NCI-H146 treated with DMSO at 0.1 percent for 48 hours (cell line): Measurements from ENCODE around the gene TLR3.
"Not testable (repeated sequence)": the region's sequence is repeated elsewhere in the genome, so short reads cannot be mapped to it uniquely, and the experiment has no call there.

Source experiments
- DNase-seq: peaks from one replicate; lab custom pipeline; 2025; ENCODE audit not compliant: unreplicated experiment; lab: John Stamatoyannopoulos, UW

TLR3 gene

DNA sequence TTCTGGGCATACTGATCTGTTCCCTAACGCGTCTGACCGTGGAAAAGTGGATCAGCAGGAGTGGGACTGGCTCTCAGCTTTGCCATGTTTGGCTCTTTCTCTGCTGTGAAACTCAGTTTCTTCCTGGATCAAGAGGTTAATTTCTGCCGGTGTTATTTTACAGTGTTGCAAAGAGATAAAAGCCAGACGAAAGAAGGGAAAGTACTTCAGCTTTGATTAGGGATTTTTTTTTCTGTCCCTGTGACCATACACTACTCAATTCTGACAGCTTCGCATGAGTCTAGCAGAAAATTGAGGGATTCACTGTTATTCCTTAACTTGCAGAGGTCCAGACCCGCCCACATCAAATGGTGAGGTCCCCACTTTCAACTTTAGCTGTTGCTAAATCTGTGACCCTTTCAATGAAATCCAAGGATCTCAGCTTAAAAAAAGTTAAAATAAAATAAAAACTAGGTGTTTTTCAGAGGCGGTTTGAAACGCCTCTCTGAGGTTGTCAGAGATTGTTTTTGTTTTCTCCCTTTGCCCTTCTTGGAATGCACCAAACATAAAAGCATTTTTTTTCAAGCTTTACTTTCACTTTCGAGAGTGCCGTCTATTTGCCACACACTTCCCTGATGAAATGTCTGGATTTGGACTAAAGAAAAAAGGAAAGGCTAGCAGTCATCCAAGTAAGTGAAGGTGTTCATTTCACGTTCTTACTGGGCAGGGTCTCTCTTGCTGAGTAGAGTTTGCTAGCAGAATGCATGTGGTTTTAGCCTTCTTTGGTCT is at the start of gene TLR3:
Gene TLR3 (plus strand): TSS at position 576 of the 768 bp plus-strand sequence. CDS start 7,464 bp downstream, outside the sequence.
- no peak for DNase-seq

DNA sequence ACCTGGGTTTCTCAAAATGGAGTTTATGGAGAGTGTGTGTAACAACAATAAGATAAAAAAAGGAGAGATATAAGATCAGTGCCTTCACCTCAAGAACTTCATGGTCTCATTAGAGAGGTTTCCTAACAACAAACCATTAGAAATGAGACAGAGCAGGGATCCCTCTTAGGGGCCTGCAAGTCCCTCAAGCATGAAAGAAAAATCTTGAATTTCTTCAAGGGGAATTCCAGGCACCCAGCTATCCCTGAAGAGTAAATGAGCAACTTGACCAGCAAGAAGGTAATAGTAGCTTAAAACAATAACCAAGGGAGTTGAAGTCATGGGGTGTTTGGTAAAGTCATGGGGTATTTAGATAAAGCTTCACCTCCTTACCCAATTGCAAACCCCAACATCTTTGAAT is 49.7 kb upstream of the TLR3 start:
- no peak for DNase-seq

DNA sequence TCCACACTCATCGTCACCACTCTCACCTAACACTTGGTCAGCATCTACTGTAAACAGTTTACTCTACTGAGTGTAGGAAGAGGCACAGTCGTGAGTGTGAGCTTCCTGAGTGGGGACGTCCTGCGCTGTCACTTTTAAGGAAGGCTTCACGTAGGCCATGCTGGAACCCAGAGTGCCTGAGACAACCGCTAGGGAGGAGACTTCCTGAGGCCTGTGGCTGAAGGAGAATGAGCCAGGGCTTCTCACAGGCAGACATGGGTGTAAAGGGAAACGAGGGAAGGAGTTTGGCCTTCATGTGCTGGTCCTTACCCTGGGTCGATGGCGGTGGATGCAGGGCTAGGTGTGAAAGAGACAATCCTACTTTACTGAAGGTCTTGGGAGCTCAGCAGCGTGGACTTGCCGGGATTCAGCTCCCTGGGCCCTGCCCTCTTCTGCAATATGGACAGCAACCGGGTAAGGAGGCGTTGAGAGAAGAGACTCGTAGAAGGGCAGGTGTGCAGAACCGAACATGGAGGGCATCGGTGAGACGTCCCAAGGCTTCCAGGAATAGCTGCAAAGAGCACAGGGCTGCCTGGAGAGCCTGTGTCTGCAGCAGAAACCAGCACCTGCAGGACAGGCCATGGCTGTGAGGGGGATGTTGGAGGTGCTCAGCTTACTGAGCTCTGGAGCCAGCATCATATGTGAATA is 48.7 kb upstream of the TLR3 start:
- no peak for DNase-seq

DNA sequence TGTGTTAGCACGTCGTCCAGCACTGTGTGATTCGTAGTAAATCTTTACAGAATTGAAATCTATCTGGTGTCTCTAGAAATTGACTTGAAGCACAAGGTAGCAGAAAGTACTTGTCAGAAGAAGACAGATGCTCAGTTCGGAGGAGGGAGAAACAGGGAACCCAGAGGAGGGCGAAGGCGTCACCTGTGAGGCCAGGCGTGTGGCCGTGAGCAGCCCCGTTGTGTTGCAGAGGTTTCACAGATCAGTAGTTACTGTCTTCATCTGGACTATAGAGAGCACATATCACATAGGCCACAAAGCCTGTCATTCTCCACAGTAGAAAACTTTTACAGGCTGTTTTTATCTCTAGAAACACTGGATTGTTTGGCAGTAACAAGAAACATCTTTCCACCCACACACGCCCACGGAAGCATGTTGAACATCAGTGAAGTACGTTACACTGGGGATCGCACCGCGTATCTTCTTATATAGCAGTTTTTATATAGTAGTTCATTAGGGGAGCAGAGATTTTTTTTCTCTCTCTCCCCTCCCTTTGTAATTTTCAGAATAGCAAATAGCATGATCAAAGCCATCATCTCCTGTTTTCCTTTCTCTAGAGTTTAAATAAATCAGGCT is 48.1 kb upstream of the TLR3 start:
- no peak for DNase-seq

DNA sequence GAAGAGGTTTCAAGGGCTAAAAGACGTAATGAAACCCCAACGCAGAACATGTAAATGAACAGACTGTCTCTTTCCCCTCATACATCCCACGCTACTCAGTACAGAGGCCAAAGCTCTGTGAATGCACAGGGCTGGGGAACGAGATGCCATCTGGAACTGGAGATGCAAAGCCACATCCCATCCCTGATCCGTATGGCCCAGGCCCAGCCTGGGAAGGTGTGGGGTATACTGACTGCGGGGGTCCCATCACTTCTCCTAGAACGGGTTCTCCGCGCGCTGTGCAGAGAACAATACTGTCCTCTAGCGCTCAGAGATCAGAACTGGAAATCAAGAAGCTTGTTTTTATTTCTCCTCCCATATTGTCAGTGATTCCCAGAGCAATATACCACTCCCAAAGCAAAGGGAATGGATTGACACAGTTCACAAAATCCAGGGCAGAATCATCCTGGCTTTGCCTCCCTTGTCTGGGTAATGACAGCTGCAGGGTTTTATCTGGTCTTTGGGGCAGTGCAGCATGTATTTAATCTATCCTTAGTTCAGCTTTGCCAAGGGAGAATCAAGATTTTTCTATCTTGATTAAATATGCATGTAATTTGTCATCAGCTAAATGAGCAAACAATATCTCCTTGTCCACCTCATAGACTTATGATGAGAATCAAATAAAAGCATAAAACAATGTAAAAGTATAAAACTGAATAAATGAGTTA is 47.3 kb upstream of the TLR3 start:
- no peak for DNase-seq

DNA sequence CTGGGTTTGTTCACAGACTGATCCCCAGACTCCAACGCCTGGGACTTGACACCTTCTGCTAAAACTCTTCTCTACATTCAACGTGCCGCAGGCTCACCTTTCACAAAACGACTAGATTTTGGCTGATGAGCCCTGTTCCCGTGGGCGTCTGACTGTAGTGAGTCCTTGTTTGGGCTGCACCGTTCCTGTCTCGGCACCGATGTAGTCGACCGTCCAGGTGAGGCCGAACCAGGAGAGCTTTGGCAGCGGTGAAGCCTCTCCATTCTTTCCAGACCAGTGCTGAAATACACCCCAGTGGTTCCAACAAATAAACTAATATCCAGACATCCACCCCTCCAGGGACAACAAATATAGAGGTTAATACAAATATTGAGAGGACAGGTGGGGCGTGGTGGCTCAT is 45.0 kb upstream of the TLR3 start:
- no peak for DNase-seq

DNA sequence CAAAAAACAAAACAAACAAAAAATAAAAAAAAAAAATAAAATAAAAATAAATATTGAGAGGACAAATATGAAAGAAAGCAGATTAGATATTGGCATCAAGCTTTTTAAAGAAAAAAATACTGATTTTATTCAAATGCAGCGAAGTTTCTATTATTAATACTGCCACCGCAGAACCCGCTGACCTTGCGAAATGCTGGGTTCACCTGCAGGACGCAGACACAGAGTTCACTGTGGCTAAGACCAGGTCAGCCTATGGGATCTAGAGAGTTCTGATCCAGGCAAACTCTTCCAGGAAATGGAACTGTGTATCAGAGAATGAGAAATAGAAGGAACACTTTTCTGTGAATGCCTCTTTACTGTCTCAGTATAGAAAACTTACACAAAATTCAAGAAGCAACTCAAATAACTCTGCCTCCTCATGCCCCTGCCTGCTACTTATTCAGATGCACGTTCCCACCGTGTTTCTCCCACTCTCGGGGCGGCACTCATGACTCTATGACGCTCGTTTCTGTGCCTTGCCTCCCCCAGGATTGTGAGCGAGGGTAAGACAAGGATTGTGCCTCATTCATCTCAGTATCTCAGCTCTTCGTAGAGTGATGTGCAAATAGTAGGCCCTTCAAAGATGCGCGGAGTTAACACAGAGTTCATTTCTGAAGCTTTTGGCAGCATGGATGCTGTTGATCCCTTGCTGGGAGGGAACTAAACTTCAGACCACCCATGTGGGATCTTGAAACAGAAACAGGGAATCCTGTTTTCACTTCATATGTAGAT is 44.1 kb upstream of the TLR3 start:
- DNase-seq = no peak

DNA sequence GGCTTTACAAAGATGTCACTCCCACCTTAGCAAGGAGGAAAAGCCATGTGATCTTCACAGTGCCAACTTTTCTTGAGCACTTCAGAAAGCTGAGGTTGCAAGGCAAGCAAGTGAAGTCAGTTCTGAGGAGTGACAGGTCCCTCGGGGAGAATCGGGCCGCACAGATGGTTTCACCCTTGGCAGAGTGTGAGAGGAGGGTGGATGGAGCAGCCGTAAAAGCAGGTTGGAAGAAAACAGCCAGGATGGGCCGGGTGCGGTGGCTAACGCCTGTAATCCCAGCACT is 43.6 kb upstream of the TLR3 start:
- no peak for DNase-seq

DNA sequence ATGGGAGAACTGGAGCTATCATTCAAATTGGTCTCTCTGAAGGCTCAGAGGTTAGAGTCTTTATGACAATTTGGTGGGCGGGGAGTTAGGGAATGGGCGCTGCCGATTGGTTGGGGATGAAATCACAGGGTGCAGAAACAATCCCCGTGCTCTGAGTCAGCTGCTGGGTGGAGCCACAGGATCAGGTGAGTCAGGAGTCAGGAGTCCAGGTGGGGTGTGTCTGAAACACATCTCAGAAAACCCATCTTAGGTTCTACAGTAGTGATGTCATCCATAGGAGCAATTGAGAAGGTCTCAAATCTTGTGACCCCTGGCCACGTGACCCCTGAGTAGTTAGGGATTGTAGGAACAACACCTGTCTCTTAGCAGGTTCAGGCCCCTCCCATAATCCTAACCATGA is 41.6 kb upstream of the TLR3 start:
- no peak for DNase-seq

DNA sequence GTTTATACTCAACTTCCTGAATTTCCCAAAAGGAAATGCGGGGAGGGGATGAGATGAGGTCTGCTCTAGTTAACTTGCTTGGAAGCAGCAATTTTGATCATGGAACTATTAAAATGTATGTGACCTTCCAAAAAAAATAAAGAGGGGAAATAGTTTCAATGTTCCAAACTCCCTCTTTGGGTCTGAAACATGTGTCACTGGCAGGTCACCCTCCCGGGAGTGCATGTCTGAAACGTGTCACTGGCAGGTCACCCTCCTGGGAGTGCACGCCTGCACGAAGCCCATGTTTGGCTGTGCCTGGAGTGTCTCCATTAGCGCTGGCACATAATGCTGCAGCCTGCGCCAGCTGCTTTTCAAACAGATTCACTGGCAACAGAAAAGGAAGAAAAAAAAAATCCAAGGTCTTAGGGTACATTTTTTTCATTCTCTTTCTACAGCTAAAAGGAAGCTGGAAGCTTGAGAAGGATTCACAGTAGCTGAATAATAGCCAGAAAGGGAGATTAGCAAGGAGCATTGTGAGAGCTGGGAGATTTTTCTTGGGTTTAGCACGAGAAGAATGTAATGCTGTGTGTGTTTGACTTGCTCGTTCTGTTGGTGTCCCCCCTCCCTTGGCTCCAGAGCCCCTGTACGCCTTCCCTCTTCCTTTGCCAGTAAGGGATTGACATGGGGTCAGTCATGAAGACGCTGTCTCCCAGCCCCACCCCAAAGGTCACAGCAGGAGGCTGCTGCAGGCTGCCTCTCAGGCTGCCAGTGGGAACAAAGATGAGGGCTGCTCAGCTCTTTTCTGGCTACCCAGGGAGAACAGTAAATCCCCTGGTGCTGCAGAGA is 39.2 kb upstream of the TLR3 start:
- DNase-seq = no peak

DNA sequence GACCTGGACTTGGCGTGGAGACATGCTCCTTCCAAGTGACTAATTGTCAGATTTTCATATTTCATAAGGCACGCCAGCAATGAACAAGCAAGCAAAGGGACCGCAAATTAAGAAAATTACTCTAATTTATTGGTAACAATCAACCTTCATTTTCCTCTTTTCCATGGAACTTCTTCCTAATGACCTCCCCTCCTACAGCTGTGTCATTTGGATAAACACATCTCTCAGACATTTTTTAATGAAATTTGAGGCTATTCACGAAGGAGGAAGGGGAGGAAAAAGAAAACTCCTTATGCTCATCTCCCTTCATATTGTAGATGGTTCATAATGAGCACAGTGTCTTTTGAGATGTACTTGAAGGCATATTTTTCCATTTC is 38.6 kb upstream of the TLR3 start:
- DNase-seq = no peak

DNA sequence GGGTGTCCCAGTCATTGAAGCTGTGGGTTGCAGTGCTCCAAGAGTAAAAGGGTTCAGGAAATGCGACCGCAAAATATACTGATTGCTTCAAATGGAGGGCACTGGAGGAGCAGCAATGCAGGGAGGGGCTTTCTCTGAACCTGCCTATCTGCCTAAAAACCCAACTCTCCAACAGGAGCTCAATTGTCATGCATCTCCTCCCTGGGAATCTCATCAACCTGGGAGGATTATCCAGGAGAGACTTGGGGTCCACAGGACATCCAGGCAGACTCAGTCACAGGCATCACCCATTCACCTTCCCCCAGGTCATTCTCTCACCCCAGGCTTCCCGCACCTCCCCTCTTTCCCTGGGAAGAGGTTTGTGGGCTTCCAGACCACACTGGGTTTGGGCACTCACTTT is 38.2 kb upstream of the TLR3 start:
- no peak for DNase-seq

DNA sequence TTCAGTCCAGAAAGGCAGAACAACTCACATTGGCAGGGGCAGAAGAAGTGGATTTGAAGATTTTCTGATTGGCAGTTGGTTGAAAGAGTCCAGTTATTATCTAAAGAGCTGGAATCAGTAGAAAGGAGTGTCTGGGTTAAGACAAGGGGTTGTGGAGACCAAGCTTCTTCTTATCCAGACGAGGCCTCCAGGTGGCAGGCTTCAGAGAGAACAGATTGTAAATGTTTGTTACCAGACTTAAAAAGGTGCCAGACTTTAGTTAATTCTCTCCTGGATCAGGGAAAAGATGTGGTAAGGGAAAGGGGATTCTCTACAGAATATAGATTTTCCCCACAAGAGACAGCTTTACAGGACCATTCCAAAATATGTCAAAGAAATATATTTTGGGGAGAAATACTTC is 36.7 kb upstream of the TLR3 start:
- DNase-seq = no peak

DNA sequence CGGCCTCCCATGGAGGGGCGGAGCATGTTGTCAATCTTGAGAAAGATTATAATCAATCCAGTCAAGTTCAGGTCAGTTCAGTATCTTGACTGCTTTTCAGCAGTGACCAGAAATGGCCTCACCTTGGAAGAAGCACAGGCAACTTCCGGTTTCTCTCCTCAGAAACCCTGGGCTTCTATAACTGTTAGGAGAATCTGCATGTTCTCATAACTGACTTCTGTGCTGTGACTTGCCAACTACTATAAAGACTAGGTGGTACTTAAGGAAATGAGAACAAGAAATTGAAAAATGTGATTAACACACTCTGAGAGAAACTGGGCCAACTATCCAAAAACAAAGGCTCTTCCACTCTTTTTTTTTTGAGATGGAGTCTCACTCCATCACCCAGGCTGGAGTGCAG is 35.9 kb upstream of the TLR3 start:
- no peak for DNase-seq

DNA sequence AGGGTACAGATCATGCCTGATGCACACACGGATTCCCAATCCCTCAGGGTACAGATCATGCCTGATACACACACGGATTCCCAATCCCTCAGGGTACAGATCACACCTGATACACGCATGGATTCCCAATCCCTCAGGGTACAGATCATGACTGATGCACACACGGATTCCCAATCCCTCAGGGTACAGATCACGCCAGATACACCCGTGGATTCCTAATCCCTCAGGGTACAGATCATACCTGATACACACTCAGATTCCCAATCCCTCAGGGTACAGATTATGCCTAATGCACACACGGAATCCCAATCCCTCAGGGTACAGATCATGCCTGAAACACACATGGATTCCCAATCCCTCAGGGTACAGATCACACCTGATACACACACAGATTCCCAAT is 34.3 kb upstream of the TLR3 start:
- DNase-seq = not testable (repeated sequence)

DNA sequence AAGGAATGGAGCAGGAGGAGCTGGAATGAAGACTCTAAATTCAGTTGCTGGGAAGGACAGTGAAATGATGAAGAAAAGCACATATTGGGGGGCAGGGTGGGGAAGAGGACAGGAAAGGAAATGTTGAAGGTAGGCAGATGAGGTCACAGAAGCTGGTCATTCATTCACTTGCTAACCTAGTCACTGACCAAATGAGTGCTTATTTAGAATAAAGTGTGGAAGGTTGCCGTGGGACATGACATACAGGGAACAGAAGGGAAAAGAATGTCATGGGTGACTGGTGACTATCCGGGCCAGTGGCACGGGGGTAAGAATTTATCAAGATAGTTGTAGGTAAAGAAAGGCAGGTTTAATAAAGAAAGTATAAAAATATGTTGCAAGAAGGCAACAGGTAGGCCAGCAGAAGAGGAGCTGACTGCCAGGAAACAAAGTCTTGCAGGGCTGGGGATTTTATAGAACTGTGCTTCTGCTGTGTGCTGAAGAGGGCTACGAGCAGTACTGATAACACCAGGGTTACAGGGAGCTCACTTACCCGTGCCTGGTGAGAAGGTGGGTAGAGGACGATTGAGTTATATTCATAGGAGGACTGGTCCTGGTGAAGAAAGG is 31.9 kb upstream of the TLR3 start:
- no peak for DNase-seq

DNA sequence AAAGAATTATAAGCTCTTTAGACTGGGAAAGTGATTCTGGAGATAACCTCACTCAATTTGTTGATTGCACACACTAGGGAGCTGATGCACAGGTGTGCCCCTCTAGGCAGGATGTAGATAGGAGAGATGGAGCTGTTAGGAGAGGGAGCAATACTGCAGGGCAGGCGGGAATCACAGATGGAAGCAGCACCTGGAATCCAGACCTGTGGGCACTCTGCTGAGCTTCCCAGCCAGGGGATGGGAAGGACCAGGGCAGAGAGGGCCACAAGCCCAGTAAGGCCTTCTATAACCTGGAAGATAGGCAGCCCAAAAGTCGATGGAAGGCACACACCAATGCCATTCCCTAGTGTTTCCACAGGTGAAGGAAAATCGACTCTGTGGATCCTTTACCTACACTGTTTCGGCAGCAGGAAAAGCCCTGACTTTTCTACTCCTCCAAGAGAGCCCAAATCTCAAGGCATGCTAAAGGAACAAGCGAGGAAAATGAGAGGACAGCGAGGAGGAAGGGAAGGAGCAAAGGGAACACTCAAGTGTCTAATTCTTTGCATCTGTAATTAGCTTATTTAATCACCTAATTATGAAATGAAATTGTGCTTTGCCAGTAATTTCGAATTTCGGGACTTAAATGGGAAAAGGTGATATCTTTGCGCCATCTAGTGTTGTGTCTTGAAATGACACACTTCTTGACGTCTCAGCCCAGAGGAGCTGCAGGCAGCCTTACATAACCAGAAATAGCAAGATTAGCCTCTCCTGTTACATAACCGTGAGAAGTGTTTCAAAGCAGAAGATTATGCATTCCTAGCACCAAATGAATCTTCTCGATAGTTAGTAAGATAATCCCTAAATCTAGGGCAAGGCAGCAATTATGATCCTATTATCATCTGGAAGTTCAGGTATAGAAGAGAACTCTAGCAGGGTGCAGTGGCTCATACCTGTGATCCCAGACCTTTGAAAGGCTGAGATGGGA is 31.0 kb upstream of the TLR3 start:
- peak; percentile 24 for DNase-seq

DNA sequence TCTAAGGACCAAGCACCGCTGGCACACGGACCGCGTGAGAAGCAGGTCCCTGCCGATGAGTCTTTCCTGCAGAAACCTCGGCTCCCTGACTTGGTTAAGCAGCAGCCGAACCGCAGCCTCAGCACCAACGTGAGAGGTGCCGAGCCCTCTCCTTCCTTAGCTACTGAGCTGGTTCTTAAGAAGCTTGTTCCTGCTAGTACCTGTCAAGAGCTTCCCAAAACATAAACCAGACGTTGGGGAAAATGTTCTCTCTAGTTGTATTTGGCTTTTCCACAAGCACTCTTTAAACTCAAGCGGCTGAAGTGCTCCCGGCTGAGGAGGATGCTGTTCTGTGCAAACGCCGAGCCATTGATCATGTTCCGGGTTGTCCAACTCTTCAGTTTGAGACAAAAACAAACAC is 29.3 kb upstream of the TLR3 start:
- no peak for DNase-seq

DNA sequence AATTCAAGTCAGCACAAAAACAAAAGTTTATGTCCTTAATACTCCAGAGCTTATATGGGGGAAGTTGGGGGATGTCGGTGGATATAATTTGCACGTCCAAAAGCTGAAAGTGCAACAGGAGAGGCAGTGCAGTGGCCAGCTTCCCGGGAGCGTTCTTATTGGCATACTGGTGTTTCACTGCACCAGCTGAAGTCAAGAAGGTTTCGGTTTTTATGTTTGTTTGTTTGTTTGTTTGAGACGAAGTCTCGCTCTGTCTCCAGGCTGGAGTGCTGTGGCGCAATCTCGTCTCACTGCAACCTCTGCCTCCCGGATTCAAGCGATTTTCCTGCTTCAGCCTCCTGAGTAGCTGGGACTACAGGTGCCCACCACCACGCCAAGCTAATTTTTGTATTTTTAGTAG is 28.6 kb upstream of the TLR3 start:
- DNase-seq = no peak
